ENCODE results near the gene SYT12. TPM values are rescaled to one million over a fixed set of nuclear protein-coding genes. Genes with fewer than 3 reads are reported as not detected.

SYT12 gene
- total RNA-seq, 3 donors from 2014 or later (not counting 1 experiment from before 2014, with no cell fraction given): not detected

GRCh38 chr11:67090717-67091116 lies 67.8 kb downstream of the SYT12 start:
- 89% methylated on average over 8 of the region's 8 CpGs for WGBS (ENCODE audit: insufficient coverage)

GRCh38 chr11:67095214-67095507 lies 72.2 kb downstream of the SYT12 start:
- H3K27ac Mint-ChIP-seq: no peak overlapping the region
- Histone ChIP-seq H3K4me3 (ENCODE audit: low read length) (no peak overlapping the region), H3K4me1 (ENCODE audit: control insufficient read depth, insufficient read depth, low read length) (peaks cover 5% of the 10 kb centered on the region), H3K36me3 (ENCODE audit: control insufficient read depth, insufficient read depth, low read length) (no peaks in the 10 kb centered on the region), H3K9me3 (ENCODE audit: control insufficient read depth, insufficient read depth, low read length) (no peaks in the 10 kb centered on the region), H3K27me3 (ENCODE audit: control insufficient read depth, insufficient read depth, low read length) (no peaks in the 10 kb centered on the region), H3K27ac (ENCODE audit: low read length) (no peak overlapping the region)
- WGBS (ENCODE audit: insufficient coverage): 95% methylated on average over 1 of the region's 1 CpG
- peaks cover 5 to 12% of the 10 kb centered on the region in 2 donors for H3K4me1 Mint-ChIP-seq
- TF ChIP-seq CTCF (IDR thresholded peaks at IDR 0.05): no peak
- no peaks in the 10 kb centered on the region for H3K27me3 Mint-ChIP-seq (ENCODE audit: low read depth in 2 of 2)
- no peak for DNase-seq
- no peaks in the 10 kb centered on the region for H3K36me3 Mint-ChIP-seq
- intact Hi-C loops (cut with micrococcal nuclease): no loop called here
- ATAC-seq: no peak
- no peaks in the 10 kb centered on the region for H3K9me3 Mint-ChIP-seq
- no peak overlapping the region for H3K4me3 Mint-ChIP-seq

More at GRCh38 chr11:67090717-67091116, 67.8 kb downstream of the SYT12 start:
- H3K4me3 ChIP-seq (ENCODE audit: low read length): no peak overlapping the region
- Mint-ChIP-seq H3K4me1 (no peaks in the 10 kb centered on the region), H3K27ac (no peak overlapping the region), H3K4me3 (no peak overlapping the region), H3K27me3 (ENCODE audit: low read depth in 2 of 2) (no peaks in the 10 kb centered on the region), H3K9me3 (no peaks in the 10 kb centered on the region), H3K36me3 (no peaks in the 10 kb centered on the region)
- no peak for TF ChIP-seq CTCF (IDR thresholded peaks at IDR 0.05)
- H3K9me3 ChIP-seq (ENCODE audit: control insufficient read depth, insufficient read depth, low read length): no peaks in the 10 kb centered on the region
- H3K27ac ChIP-seq (ENCODE audit: low read length): no peak overlapping the region
- H3K27me3 ChIP-seq (ENCODE audit: control insufficient read depth, insufficient read depth, low read length): no peaks in the 10 kb centered on the region
- H3K36me3 ChIP-seq (ENCODE audit: control insufficient read depth, insufficient read depth, low read length): no peaks in the 10 kb centered on the region
- ATAC-seq (no peak), DNase-seq (no peak)
- intact Hi-C loops (cut with micrococcal nuclease): no loop called here
- H3K4me1 ChIP-seq (ENCODE audit: control insufficient read depth, insufficient read depth, low read length): no peaks in the 10 kb centered on the region

DNA sequence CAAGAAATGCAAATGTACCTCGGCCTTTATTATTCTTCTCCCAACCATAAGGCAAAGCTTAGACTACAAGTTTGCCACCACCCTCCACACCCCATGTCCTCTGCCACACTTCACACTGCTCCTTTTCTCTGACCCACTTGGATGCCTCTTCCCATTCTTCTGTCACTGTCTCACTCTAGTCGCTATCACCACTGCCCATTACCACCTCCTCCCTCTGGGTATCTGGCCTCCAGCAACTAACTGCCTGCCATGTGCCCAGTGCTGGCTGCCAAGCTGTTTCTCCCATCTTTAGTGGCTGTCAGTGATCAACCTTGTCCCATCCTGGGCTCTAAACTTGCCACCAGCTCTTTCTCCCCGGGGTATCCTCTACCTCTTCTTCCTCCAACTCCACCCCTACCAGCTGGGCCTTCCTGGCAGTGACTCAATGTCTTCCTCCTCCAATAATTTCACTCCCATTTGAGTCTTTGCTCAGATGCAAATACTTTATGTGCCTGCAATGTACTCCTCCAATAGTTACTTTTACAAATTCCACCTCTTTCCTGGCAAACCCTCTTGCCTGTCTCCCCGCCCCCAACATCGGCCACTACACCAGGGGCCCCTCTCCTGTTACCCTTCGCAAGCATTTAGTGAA lies 76.0 kb downstream of the SYT12 start:
- peak overlapping the region in 1 of 2 donors; percentile 56 for H3K27ac Mint-ChIP-seq
- intact Hi-C loops (cut with micrococcal nuclease): no loop called here
- H3K9me3 ChIP-seq (ENCODE audit: control insufficient read depth, insufficient read depth, low read length): no peaks in the 10 kb centered on the region
- 86% methylated on average over 6 of the region's 6 CpGs for WGBS (ENCODE audit: insufficient coverage)
- H3K4me1 Mint-ChIP-seq: peaks cover 10 to 20% of the 10 kb centered on the region in 2 donors
- peaks cover 9% of the 10 kb centered on the region for H3K4me1 ChIP-seq (ENCODE audit: control insufficient read depth, insufficient read depth, low read length)
- no peaks in the 10 kb centered on the region for H3K9me3 Mint-ChIP-seq
- H3K36me3 Mint-ChIP-seq: no peaks in the 10 kb centered on the region
- no peak overlapping the region for H3K4me3 Mint-ChIP-seq
- H3K27ac ChIP-seq (ENCODE audit: low read length): no peak overlapping the region
- H3K36me3 ChIP-seq (ENCODE audit: control insufficient read depth, insufficient read depth, low read length): no peaks in the 10 kb centered on the region
- no peak for DNase-seq
- H3K27me3 ChIP-seq (ENCODE audit: control insufficient read depth, insufficient read depth, low read length): no peaks in the 10 kb centered on the region
- no peak overlapping the region for H3K4me3 ChIP-seq (ENCODE audit: low read length)
- no peak for ATAC-seq
- TF ChIP-seq CTCF (IDR thresholded peaks at IDR 0.05): no peak
- no peaks in the 10 kb centered on the region for H3K27me3 Mint-ChIP-seq (ENCODE audit: low read depth in 2 of 2)

- WGBS (ENCODE audit: insufficient coverage): 67% methylated on average over 6 of the region's 6 CpGs
- H3K4me1 ChIP-seq (ENCODE audit: control insufficient read depth, insufficient read depth, low read length): peaks cover 9% of the 10 kb centered on the region
- TF ChIP-seq CTCF (IDR thresholded peaks at IDR 0.05): no peak
- H3K4me3 Mint-ChIP-seq: no peak overlapping the region
- H3K27me3 Mint-ChIP-seq (ENCODE audit: low read depth in 2 of 2): no peaks in the 10 kb centered on the region
- no peaks in the 10 kb centered on the region for H3K9me3 Mint-ChIP-seq
- peak overlapping the region in 1 of 2 donors; percentile 22 for H3K27ac Mint-ChIP-seq
- DNase-seq: no peak
- intact Hi-C loops (cut with micrococcal nuclease): no loop called here
- no peak overlapping the region for H3K4me3 ChIP-seq (ENCODE audit: low read length)
- H3K27me3 ChIP-seq (ENCODE audit: control insufficient read depth, insufficient read depth, low read length): no peaks in the 10 kb centered on the region
- no peak overlapping the region for H3K27ac ChIP-seq (ENCODE audit: low read length)
- H3K36me3 ChIP-seq (ENCODE audit: control insufficient read depth, insufficient read depth, low read length): no peaks in the 10 kb centered on the region
- no peaks in the 10 kb centered on the region for H3K9me3 ChIP-seq (ENCODE audit: control insufficient read depth, insufficient read depth, low read length)
- ATAC-seq: peak in 1 of 3 donors; percentile 20
- peaks cover 12 to 23% of the 10 kb centered on the region in 2 donors for H3K4me1 Mint-ChIP-seq
- H3K36me3 Mint-ChIP-seq: no peaks in the 10 kb centered on the region
Observed at GRCh38 chr11:67099831-67100324, 76.9 kb downstream of the SYT12 start.
